GM21423 (cell line): Measurements from ENCODE around the gene CBLL1.

ENCODE experiments used
- ATAC-seq: cut with Tn5 transposase; IDR thresholded peaks from one replicate; pipeline ENCODE4 v1.9.1; 2021; ENCODE audit warnings: mild to moderate bottlenecking, moderate library complexity; ENCODE audit not compliant: unreplicated experiment

The CBLL1 gene

GRCh38 chr7:107742678-107743566, 1.0 kb upstream of the CBLL1 start:
- peak; percentile 29 for ATAC-seq

GRCh38 chr7:107744345-107744750, 406 bp downstream of the CBLL1 start:
- peak; percentile 29 for ATAC-seq

- no peak for ATAC-seq
These were observed 2.1 kb downstream of the CBLL1 start for GRCh38 chr7:107746006-107746405.

GRCh38 chr7:107751113-107751512, 7.2 kb downstream of the CBLL1 start:
- no peak for ATAC-seq

- ATAC-seq, result no peak
These were observed 10.7 kb downstream of the CBLL1 start for GRCh38 chr7:107754642-107755041.

GRCh38 chr7:107758667-107759066, 14.7 kb downstream of the CBLL1 start:
- ATAC-seq, result no peak

- ATAC-seq, result no peak
These were observed 23.4 kb downstream of the CBLL1 start for GRCh38 chr7:107767391-107767790.

GRCh38 chr7:107768263-107768662, 24.3 kb downstream of the CBLL1 start:
- ATAC-seq, result no peak

- no peak for ATAC-seq
These were observed 29.1 kb downstream of the CBLL1 start for GRCh38 chr7:107773027-107773426.

GRCh38 chr7:107777702-107778101, 33.8 kb downstream of the CBLL1 start:
- ATAC-seq, result no peak

- no peak for ATAC-seq
These were observed 34.3 kb downstream of the CBLL1 start for GRCh38 chr7:107778283-107778682.

- no peak for ATAC-seq
These were observed 35.7 kb downstream of the CBLL1 start for GRCh38 chr7:107779647-107780099.

GRCh38 chr7:107782374-107782773, 38.4 kb downstream of the CBLL1 start:
- no peak for ATAC-seq

GRCh38 chr7:107783648-107784047, 39.7 kb downstream of the CBLL1 start:
- ATAC-seq, result no peak

- ATAC-seq, result no peak
These were observed 41.2 kb downstream of the CBLL1 start for GRCh38 chr7:107785170-107785569.

GRCh38 chr7:107785926-107786325, 42.0 kb downstream of the CBLL1 start:
- no peak for ATAC-seq

GRCh38 chr7:107788216-107788615, 44.3 kb downstream of the CBLL1 start:
- no peak for ATAC-seq

- ATAC-seq, result no peak
These were observed 44.7 kb downstream of the CBLL1 start for GRCh38 chr7:107788662-107789061.

- ATAC-seq, result no peak
These were observed 45.7 kb downstream of the CBLL1 start for GRCh38 chr7:107789647-107790046.

- no peak for ATAC-seq
These were observed 48.4 kb downstream of the CBLL1 start for GRCh38 chr7:107792364-107792763.

- ATAC-seq, result no peak
These were observed 55.8 kb downstream of the CBLL1 start for GRCh38 chr7:107799647-107800264.

- ATAC-seq, result no peak
These were observed 59.2 kb downstream of the CBLL1 start, which contains the start of gene SLC26A3 for GRCh38 chr7:107803009-107803610. Gene SLC26A3, minus strand, starts transcription at chr7:107803223. Its CDS starts 8,714 bp downstream, at chr7:107794509.
